Kidney epithelial cell (primary cell): ENCODE data around the gene DNAJB1. TPM values are rescaled to one million over a fixed set of nuclear protein-coding genes. Genes with fewer than 3 reads are reported as not detected.

Source experiments
- DNase-seq: peaks from one replicate; pipeline ENCODE4 v3.0.0-alpha.2; 2010; ENCODE audit warnings: low read depth
- H3K27me3 ChIP-seq: 2 replicates; pipeline ENCODE4 v1.6.0; 2011; ENCODE audit warnings: low read length; ENCODE audit not compliant: control insufficient read depth, insufficient read depth
- H3K36me3 ChIP-seq: 2 replicates; pipeline ENCODE4 v1.5.1; 2011; ENCODE audit warnings: low read length; ENCODE audit not compliant: control insufficient read depth, insufficient read depth
- H3K4me3 ChIP-seq: 2 replicates; pipeline ENCODE4 v1.5.1; 2011; ENCODE audit warnings: low read depth, mild to moderate bottlenecking, control low read depth, low read length
- CTCF ChIP-seq: IDR thresholded peaks from 2 replicates; pipeline ENCODE4 v1.5.1; 2011; ENCODE audit warnings: mild to moderate bottlenecking, moderate library complexity, low read length, control low read depth, inconsistent platforms; ENCODE audit not compliant: insufficient read depth, poor library complexity, severe bottlenecking
- total RNA-seq: library from RNA; depleted of rRNA; stranded (reverse); fragments of >200 nt; gene quantifications from 2 replicates; pipeline ENCODE4 v1.2.3, GENCODE V29; 2015

The DNAJB1 gene
- total RNA-seq, 1 donor from 2014 or later: 58.1 TPM

DNA sequence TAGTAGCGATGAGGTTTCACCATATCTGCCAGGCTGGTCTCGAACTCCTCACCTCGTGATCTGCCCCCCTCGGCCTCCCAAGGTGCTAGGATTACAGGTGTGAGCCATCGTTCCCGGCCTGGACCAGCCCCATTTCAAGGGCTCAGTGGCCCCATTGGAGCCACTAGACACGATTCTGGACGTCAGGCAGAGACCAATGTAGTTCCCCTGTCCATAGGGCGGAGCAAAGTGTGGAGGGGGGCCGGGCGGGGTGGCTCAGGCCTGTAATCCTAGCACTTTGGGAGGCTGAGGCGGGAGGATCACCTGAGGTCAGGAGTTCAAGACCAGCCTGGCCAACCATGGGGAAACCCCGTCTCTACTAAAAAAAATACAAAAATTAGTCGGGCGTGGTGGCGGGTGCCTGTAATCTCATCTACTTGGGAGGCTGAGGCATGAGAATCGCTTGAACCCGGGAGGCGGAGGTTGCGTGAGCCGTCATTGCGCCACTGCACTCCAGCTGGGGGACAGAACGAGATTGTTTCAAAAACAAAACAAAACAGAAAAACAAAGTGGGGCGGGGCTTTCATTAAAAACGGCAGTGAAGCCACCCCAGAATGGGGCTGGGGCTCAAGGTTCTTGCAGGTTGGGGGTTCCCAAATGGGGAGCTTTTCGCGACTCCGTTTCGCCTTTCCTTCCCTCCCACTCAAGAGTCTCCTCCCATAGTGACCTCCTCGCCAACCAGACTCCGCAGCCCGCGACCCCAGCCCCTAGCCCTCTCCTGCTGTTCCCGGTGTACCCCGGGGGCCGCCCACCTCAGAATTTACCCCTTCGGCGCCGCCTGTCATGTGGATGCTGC is 10.4 kb upstream of the DNAJB1 start:
- H3K36me3 ChIP-seq: no peaks in the 10 kb centered on the region
- peak overlapping the region; percentile 54 for H3K4me3 ChIP-seq
- H3K27me3 ChIP-seq: no peaks in the 10 kb centered on the region
- TF ChIP-seq CTCF: no peak
- no peak for DNase-seq

DNA sequence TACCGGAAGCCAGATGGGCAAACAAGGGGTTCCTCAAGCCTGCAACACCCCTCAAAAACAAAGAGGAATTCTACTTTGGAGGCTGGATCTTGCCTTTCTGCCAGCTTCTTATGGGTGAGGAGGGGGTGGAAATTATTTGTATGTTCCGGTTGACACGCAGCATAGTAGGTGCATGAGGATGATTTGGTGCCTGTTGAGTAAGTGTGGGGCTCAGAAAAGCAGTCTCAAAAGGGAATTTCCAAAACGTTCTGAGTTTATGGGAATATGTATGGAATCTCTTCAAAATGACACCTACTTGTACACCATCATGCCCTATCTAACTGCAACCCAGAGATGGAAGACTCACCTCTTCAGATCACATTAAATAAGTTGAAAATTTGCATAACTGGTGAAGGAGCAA is 8.2 kb upstream of the DNAJB1 start:
- no peak for DNase-seq
- Histone ChIP-seq H3K36me3 (no peaks in the 10 kb centered on the region), H3K27me3 (no peaks in the 10 kb centered on the region), H3K4me3 (no peak overlapping the region)
- TF ChIP-seq CTCF: no peak

DNA sequence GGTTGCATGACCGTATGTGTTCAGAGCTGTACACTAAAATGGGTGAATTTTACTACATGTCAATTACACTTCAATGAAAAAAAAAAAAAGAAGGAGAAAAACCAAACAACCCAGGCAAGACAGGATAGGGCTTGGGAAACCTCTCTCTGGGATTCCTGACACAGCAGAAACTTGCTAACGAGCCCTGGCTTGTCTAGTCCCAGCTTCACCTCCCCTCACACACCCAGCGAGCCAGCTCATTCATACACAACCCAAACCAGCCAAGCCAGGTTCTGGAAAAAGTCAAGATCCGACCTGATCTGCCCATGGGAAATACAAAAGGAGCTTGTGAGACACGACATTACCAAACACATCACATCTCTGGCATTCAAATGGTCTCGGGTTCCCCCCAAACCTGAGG is 7.5 kb upstream of the DNAJB1 start:
- Histone ChIP-seq H3K4me3 (no peak overlapping the region), H3K36me3 (no peaks in the 10 kb centered on the region), H3K27me3 (no peaks in the 10 kb centered on the region)
- no peak for DNase-seq
- TF ChIP-seq CTCF: no peak

- no peaks in the 10 kb centered on the region for H3K27me3 ChIP-seq
- no peaks in the 10 kb centered on the region for H3K36me3 ChIP-seq
- DNase-seq: no peak
- TF ChIP-seq CTCF: no peak
- no peak overlapping the region for H3K4me3 ChIP-seq
Measured at GRCh38 chr19:14520543-14520942, 2.3 kb upstream of the DNAJB1 start.

DNA sequence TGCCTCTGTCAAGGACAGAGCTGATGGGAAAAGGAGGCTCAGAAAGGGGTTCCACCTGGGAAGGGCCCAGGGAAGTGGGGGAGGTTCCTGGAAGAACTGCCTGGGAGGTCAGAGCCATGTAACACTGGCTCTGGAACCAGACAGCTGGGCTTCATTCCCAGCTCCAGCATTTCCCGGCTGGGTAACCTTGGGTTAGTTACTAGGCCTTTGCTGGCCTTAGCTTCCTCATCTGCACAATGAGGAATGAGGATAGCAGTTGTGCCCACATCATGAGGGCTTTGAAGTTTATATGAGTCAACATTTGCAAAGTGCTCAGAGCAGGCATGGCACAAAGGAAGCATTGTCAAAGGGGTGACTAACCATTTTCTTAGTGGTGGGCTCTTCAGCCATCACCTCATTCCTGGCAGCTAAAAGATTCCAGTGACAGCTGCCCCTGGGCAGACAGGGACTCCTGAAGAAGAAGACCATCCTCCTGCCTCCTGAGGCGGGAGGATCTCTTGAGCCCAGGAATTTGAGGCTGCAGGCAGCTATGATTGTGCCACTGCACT is 1.7 kb upstream of the DNAJB1 start:
- TF ChIP-seq CTCF: no peak
- Histone ChIP-seq H3K36me3 (no peaks in the 10 kb centered on the region), H3K27me3 (no peaks in the 10 kb centered on the region), H3K4me3 (no peak overlapping the region)
- peak; percentile 95 for DNase-seq
